HG02642 (cell line): ENCODE results near the gene CAPN10.

Experiments used
- ATAC-seq: cut with Tn5 transposase; IDR thresholded peaks from one replicate; pipeline ENCODE4 v1.9.1; 2021; ENCODE audit warnings: mild to moderate bottlenecking; ENCODE audit not compliant: unreplicated experiment, poor library complexity

The CAPN10 gene

GRCh38 chr2:240586919-240587800, 626 bp downstream of the CAPN10 start:
- no peak for ATAC-seq

- no peak for ATAC-seq
These were observed 1.6 kb downstream of the CAPN10 start for GRCh38 chr2:240588006-240588655.

- no peak for ATAC-seq
These were observed 2.1 kb downstream of the CAPN10 start for GRCh38 chr2:240588669-240589068.

- no peak for ATAC-seq
These were observed 2.8 kb downstream of the CAPN10 start for GRCh38 chr2:240589375-240589774.

- no peak for ATAC-seq
These were observed 3.5 kb downstream of the CAPN10 start for GRCh38 chr2:240589850-240590525.

GRCh38 chr2:240590681-240591111, 4.2 kb downstream of the CAPN10 start:
- no peak for ATAC-seq

GRCh38 chr2:240591226-240591625, 4.7 kb downstream of the CAPN10 start:
- ATAC-seq: no peak

- ATAC-seq: no peak
These were observed 5.2 kb downstream of the CAPN10 start for GRCh38 chr2:240591784-240592183.

- no peak for ATAC-seq
These were observed 6.6 kb downstream of the CAPN10 start for GRCh38 chr2:240593026-240593702.

- no peak for ATAC-seq
These were observed 7.3 kb downstream of the CAPN10 start for GRCh38 chr2:240593703-240594451.

- no peak for ATAC-seq
These were observed 8.2 kb downstream of the CAPN10 start for GRCh38 chr2:240594511-240595380.

GRCh38 chr2:240595381-240596079, 9.0 kb downstream of the CAPN10 start:
- ATAC-seq: no peak

- ATAC-seq: no peak
These were observed 9.5 kb downstream of the CAPN10 start for GRCh38 chr2:240596080-240596460.

- ATAC-seq: no peak
These were observed 10.0 kb downstream of the CAPN10 start for GRCh38 chr2:240596491-240596931.

GRCh38 chr2:240597054-240597418, 10.5 kb downstream of the CAPN10 start:
- ATAC-seq: no peak

- ATAC-seq: no peak
These were observed 11.1 kb downstream of the CAPN10 start for GRCh38 chr2:240597419-240598181.

GRCh38 chr2:240598311-240598911, 11.9 kb downstream of the CAPN10 start:
- ATAC-seq: no peak
